A673 (cell line): ENCODE measurements around the gene ZBTB20. TPM values are rescaled to one million over a fixed set of nuclear protein-coding genes. Genes with fewer than 3 reads are reported as not detected.

ENCODE experiments used
- BruUV-seq: library from RNA; stranded (reverse); fragments of 400-500 nt; replicated peaks from 2 replicates; lab custom pipeline; 2021; lab: Mats Ljungman, UMichigan
- CTCF ChIA-PET: fragments of 300-600 bp; sonication (Branson Sonifier 250); formaldehyde crosslinking; loops from one replicate; lab custom pipeline; 2022; ENCODE audit warnings: antibody characterized with exemption; lab: Charles Lee
- POLR2A ChIA-PET: fragments of 300-600 bp; sonication (Branson Sonifier 250); formaldehyde crosslinking; loops from one replicate; lab custom pipeline; 2022; ENCODE audit warnings: antibody characterized with exemption; ENCODE audit not compliant: low non-redundant PET; lab: Charles Lee
- DNase-seq: peaks from one replicate; pipeline ENCODE4 v3.0.0-alpha.2; 2015; ENCODE audit warnings: low spot score
- H3K27ac ChIP-seq: fragments of 200-600 bp; sonication (generic); 2 replicates; pipeline ENCODE4 v1.5.1; 2016; ENCODE audit warnings: mixed run types, low read depth, mild to moderate bottlenecking, mixed read lengths, antibody characterized with exemption, low read length; ENCODE audit not compliant: poor library complexity, severe bottlenecking
- H3K27me3 ChIP-seq: fragments of 200-600 bp; sonication (generic); replicated peaks from 2 replicates; pipeline ENCODE4 v1.6.1; 2017; ENCODE audit warnings: mixed run types, low read depth, mild to moderate bottlenecking, mixed read lengths, antibody characterized with exemption, low read length; ENCODE audit not compliant: insufficient read depth, poor library complexity
- H3K36me3 ChIP-seq: fragments of 200-600 bp; sonication (generic); 2 replicates; pipeline ENCODE4 v1.6.1; 2016; ENCODE audit warnings: mixed run types, mild to moderate bottlenecking, mixed read lengths, antibody characterized with exemption, low read length; ENCODE audit not compliant: insufficient read depth, poor library complexity, severe bottlenecking
- H3K4me1 ChIP-seq: fragments of 200-600 bp; sonication (generic); 2 replicates; pipeline ENCODE4 v1.6.1; 2017; ENCODE audit warnings: mixed run types, mild to moderate bottlenecking, mixed read lengths, antibody characterized with exemption, low read length; ENCODE audit not compliant: insufficient read depth, poor library complexity, severe bottlenecking
- H3K4me3 ChIP-seq: fragments of 200-600 bp; sonication (generic); 2 replicates; pipeline ENCODE4 v1.5.1; 2016; ENCODE audit warnings: low read depth, mixed run types, mild to moderate bottlenecking, mixed read lengths, low read length; ENCODE audit not compliant: poor library complexity, severe bottlenecking
- H3K9me3 ChIP-seq: fragments of 200-600 bp; sonication (generic); 2 replicates; pipeline ENCODE4 v1.6.1; 2016; ENCODE audit warnings: mixed run types, low read depth, mild to moderate bottlenecking, mixed read lengths, antibody characterized with exemption, low read length; ENCODE audit not compliant: poor library complexity, severe bottlenecking
- CTCF ChIP-seq: fragments of 300-800, 200-600 bp; sonication (generic); conservative IDR thresholded peaks from 2 replicates; pipeline ENCODE4 v1.5.1; 2017; ENCODE audit warnings: low read depth, mild to moderate bottlenecking, antibody characterized with exemption, low read length, moderate library complexity, mixed read lengths
- EZH2 ChIP-seq: fragments of 200-600 bp; sonication (generic); IDR thresholded peaks from 2 replicates; pipeline ENCODE4 v1.6.1; 2017; ENCODE audit warnings: borderline replicate concordance, low read depth, mild to moderate bottlenecking, mixed read lengths, antibody characterized with exemption, low read length; ENCODE audit not compliant: poor library complexity, severe bottlenecking
- intact Hi-C: fragments of 100-400 bp; cut with micrococcal nuclease; formaldehyde crosslinking; loops from one replicate; pipeline ENCODE4 v1.10.0; 2022; ENCODE audit not compliant: unreplicated experiment
- total RNA-seq: library from RNA; stranded (reverse); gene quantifications from 2 replicates; pipeline ENCODE4 v1.2.3, GENCODE V29; 2021

The ZBTB20 gene
- total RNA-seq, 1 experiment from 2014 or later: 13.5 TPM

- H3K4me1 ChIP-seq: peaks cover 33% of the 10 kb centered on the region
- intact Hi-C loops: no loop called here
- H3K36me3 ChIP-seq: no peaks in the 10 kb centered on the region
- no TSS peak for BruUV-seq
- ChIA-PET CTCF (no interaction called here), POLR2A (interaction anchor here (0.6 kb wide), 2 partner anchors 29 to 30 kb away, joined by 3 to 4 read pairs; no protein-coding TSS in a partner anchor)
- H3K27me3 ChIP-seq: no peaks in the 10 kb centered on the region
- no peak for DNase-seq
- H3K4me3 ChIP-seq: no peak overlapping the region
- no peak for TF ChIP-seq EZH2
- no peak for TF ChIP-seq CTCF
- no peaks in the 10 kb centered on the region for H3K9me3 ChIP-seq
- H3K27ac ChIP-seq: no peak overlapping the region
Observed at GRCh38 chr3:114405202-114405990, 741.7 kb downstream of the ZBTB20 start.

GRCh38 chr3:114404590-114404989 lies 742.5 kb downstream of the ZBTB20 start:
- intact Hi-C loops: no loop called here
- Histone ChIP-seq H3K27ac (no peak overlapping the region), H3K36me3 (no peaks in the 10 kb centered on the region), H3K9me3 (no peaks in the 10 kb centered on the region), H3K27me3 (no peaks in the 10 kb centered on the region), H3K4me3 (no peak overlapping the region), H3K4me1 (peaks cover 25% of the 10 kb centered on the region)
- DNase-seq: no peak
- CTCF ChIA-PET: interaction anchor here (1.1 kb wide), 1 partner anchor 22 kb away, joined by 3 read pairs; no protein-coding TSS in a partner anchor
- no peak for TF ChIP-seq CTCF
- no peak for TF ChIP-seq EZH2
- BruUV-seq: no TSS peak
- POLR2A ChIA-PET: interaction anchor here (0.6 kb wide), 2 partner anchors 28 to 31 kb away, joined by 3 to 4 read pairs; no protein-coding TSS in a partner anchor

- BruUV-seq: no TSS peak
- ChIA-PET CTCF (no interaction called here), POLR2A (no interaction called here)
- H3K27ac ChIP-seq: no peak overlapping the region
- H3K4me1 ChIP-seq: peaks cover 8% of the 10 kb centered on the region
- no peaks in the 10 kb centered on the region for H3K27me3 ChIP-seq
- intact Hi-C loops: no loop called here
- no peak for DNase-seq
- TF ChIP-seq EZH2 (no peak), CTCF (no peak)
- no peaks in the 10 kb centered on the region for H3K9me3 ChIP-seq
- H3K4me3 ChIP-seq: no peak overlapping the region
- no peaks in the 10 kb centered on the region for H3K36me3 ChIP-seq
Observed at GRCh38 chr3:114402838-114403237, 744.2 kb downstream of the ZBTB20 start.
